SK-N-SH (cell line): ENCODE results near the gene KIF1A. TPM values are rescaled to one million over a fixed set of nuclear protein-coding genes. Genes with fewer than 3 reads are reported as not detected.

Experiments used
- CTCF ChIA-PET: fragments of 300-600, 350-600 bp; formaldehyde crosslinking; extraction: SDS; loops from one replicate; lab custom pipeline; 2021; lab: Yijun Ruan, JAX
- POLR2A ChIA-PET: fragments of 350-600 bp; sonication (Branson Sonifier 250); formaldehyde crosslinking; extraction: SDS; loops from one replicate; lab custom pipeline; 2020; ENCODE audit warnings: antibody characterized with exemption, inconsistent platforms; lab: Yijun Ruan, JAX
- DNase-seq: peaks from one replicate; pipeline ENCODE4 v3.0.0; 2012
- H2AFZ ChIP-seq: fragments of 200-600 bp; sonication (generic); 2 replicates; pipeline ENCODE4 v1.8.1; 2016; ENCODE audit warnings: antibody characterized with exemption, mild to moderate bottlenecking, low read depth
- H3F3A ChIP-seq: fragments of 200-600 bp; sonication (generic); replicated peaks from 2 replicates; pipeline ENCODE3; 2016; ENCODE audit warnings: antibody characterized with exemption, mild to moderate bottlenecking; ENCODE audit not compliant: insufficient read depth
- H3K27ac ChIP-seq, 2 experiments: fragments of 200-500 bp in 1 of 2; fragments of 200-600 bp in 1 of 2; sonication (Bioruptor generic) in 1 of 2; sonication (generic), shearing (Covaris generic) in 1 of 2; 2 replicates each; pipeline versions ENCODE4 v1.5.1 to v1.6.1; 2014 to 2016; ENCODE audit warnings: low read depth in 2 of 2, inconsistent platforms in 1 of 2, low read length in 1 of 2, mild to moderate bottlenecking in 1 of 2, mixed read lengths in 1 of 2
- H3K27me3 ChIP-seq: fragments of 200-600 bp; sonication (generic), shearing (Covaris generic); 2 replicates; pipeline ENCODE4 v1.6.1; 2016; ENCODE audit warnings: mixed run types; ENCODE audit not compliant: insufficient read depth
- H3K36me3 ChIP-seq, 2 experiments: fragments of 200-500 bp in 1 of 2; fragments of 200-600 bp in 1 of 2; sonication (Bioruptor generic) in 1 of 2; sonication (generic) in 1 of 2; replicated peaks in 1 of 2; 2 replicates each; pipeline versions ENCODE3 to v1.5.1; 2014 to 2016; ENCODE audit warnings: low read length in 1 of 2, mild to moderate bottlenecking in 1 of 2; ENCODE audit not compliant: insufficient read depth in 2 of 2, control insufficient read depth in 1 of 2
- H3K4me1 ChIP-seq, 2 experiments: fragments of 200-500 bp in 1 of 2; fragments of 200-600 bp in 1 of 2; sonication (Bioruptor generic) in 1 of 2; sonication (generic), shearing (Covaris generic) in 1 of 2; 2 replicates each; pipeline versions ENCODE4 v1.5.1 to v1.6.1; 2014 to 2016; ENCODE audit warnings: low read depth in 1 of 2, low read length in 1 of 2, mixed run types in 1 of 2; ENCODE audit not compliant: insufficient read depth in 2 of 2, control insufficient read depth in 1 of 2
- H3K4me2 ChIP-seq: fragments of 200-600 bp; sonication (generic), shearing (Covaris generic); 2 replicates; pipeline ENCODE4 v1.6.1; 2017; ENCODE audit warnings: mixed run types
- H3K4me3 ChIP-seq, 2 experiments: fragments of 200-500 bp in 1 of 2; fragments of 200-600 bp in 1 of 2; sonication (Bioruptor generic) in 1 of 2; sonication (generic), shearing (Covaris generic) in 1 of 2; 2 replicates each; pipeline versions ENCODE4 v1.5.1 to v1.8.1; 2014 to 2016; ENCODE audit warnings: low read depth in 2 of 2, inconsistent platforms in 1 of 2, low read length in 1 of 2, mild to moderate bottlenecking in 1 of 2, mixed read lengths in 1 of 2, moderate library complexity in 1 of 2
- H3K79me2 ChIP-seq: fragments of 200-600 bp; sonication (generic); 2 replicates; pipeline ENCODE4 v1.8.1; 2017; ENCODE audit warnings: mild to moderate bottlenecking; ENCODE audit not compliant: insufficient read depth
- H3K9ac ChIP-seq: fragments of 200-600 bp; sonication (generic); 2 replicates; pipeline ENCODE4 v1.6.1; 2017; ENCODE audit warnings: mixed run types
- H3K9me2 ChIP-seq: fragments of 200-600 bp; sonication (generic); 2 replicates; pipeline ENCODE4 v1.6.1; 2017; ENCODE audit warnings: mixed run types
- H3K9me3 ChIP-seq: fragments of 200-600 bp; sonication (generic); 2 replicates; pipeline ENCODE4 v1.6.1; 2017; ENCODE audit warnings: mixed run types, mild to moderate bottlenecking, moderate library complexity
- H4K20me1 ChIP-seq: fragments of 200-600 bp; sonication (generic); 2 replicates; pipeline ENCODE4 v1.6.1; 2017; ENCODE audit warnings: mild to moderate bottlenecking, mixed run types; ENCODE audit not compliant: insufficient read depth
- CHD2 ChIP-seq: fragments of 150-350 bp; IDR thresholded peaks from 2 replicates; pipeline ENCODE4 v1.6.1; 2018; ENCODE audit warnings: low read length; ENCODE audit not compliant: partially characterized antibody
- ELF1 ChIP-seq: IDR thresholded peaks from 2 replicates; pipeline ENCODE4 v1.4.0; 2012
- EP300 ChIP-seq, 2 experiments: IDR thresholded peaks; 2 replicates each; pipeline versions ENCODE4 v1.4.0 to v1.6.1; 2012; ENCODE audit warnings: borderline replicate concordance in 1 of 2, low read depth in 1 of 2, low read length in 1 of 2
- EZH2phosphoT487 ChIP-seq: fragments of 200-600 bp; sonication (generic); IDR thresholded peaks from 2 replicates; pipeline ENCODE4 v1.6.1; 2017; ENCODE audit warnings: low read depth, mixed run types, mild to moderate bottlenecking, antibody characterized with exemption, moderate library complexity, borderline replicate concordance
- FOSL2 ChIP-seq: IDR thresholded peaks from 2 replicates; pipeline ENCODE4 v1.4.0; 2012; ENCODE audit warnings: low read depth, mild to moderate bottlenecking, moderate library complexity, borderline replicate concordance
- FOXJ3 ChIP-seq: sonication (generic); formaldehyde crosslinking; IDR thresholded peaks from 2 replicates; pipeline ENCODE4 v1.5.1; 2020; ENCODE audit warnings: mild to moderate bottlenecking, missing genetic modification reagents
- MXI1 ChIP-seq: IDR thresholded peaks from 2 replicates; pipeline ENCODE4 v1.6.1; 2012; ENCODE audit warnings: mild to moderate bottlenecking, low read depth, low read length, improper control_type of control experiment
- NRF1 ChIP-seq: IDR thresholded peaks from 2 replicates; pipeline ENCODE4 v1.6.1; 2012; ENCODE audit warnings: low read depth, mild to moderate bottlenecking, low read length
- POLR2AphosphoS5 ChIP-seq: IDR thresholded peaks from 2 replicates; pipeline ENCODE4 v1.6.1; 2012; ENCODE audit warnings: low read depth, low read length
- RCOR1 ChIP-seq: fragments of 150-350 bp; IDR thresholded peaks from 2 replicates; pipeline ENCODE4 v1.6.1; 2017; ENCODE audit warnings: antibody characterized with exemption, low read length
- RXRA ChIP-seq: IDR thresholded peaks from 2 replicates; pipeline ENCODE4 v1.4.0; 2012; ENCODE audit warnings: low read depth, mild to moderate bottlenecking, borderline replicate concordance
- SMC3 ChIP-seq: IDR thresholded peaks from 2 replicates; pipeline ENCODE4 v1.6.1; 2012; ENCODE audit warnings: low read depth, low read length, improper control_type of control experiment
- TCF12 ChIP-seq: IDR thresholded peaks from 2 replicates; pipeline ENCODE4 v1.4.0; 2012
- TEAD4 ChIP-seq: IDR thresholded peaks from 2 replicates; pipeline ENCODE4 v1.4.0; 2012; ENCODE audit warnings: mild to moderate bottlenecking, borderline replicate concordance; ENCODE audit not compliant: insufficient read depth
- WGBS: methylation state at CpG from one replicate; pipeline ENCODE4 v1.1.6; 2017; ENCODE audit warnings: low lambda C conversion rate; 5-methylcytosine and 5-hydroxymethylcytosine counted together
- polyA plus RNA-seq, 3 experiments: library from polyadenylated mRNA; depleted of rRNA; stranded (reverse); fragments of >200 nt; gene quantifications; 2 replicates each; pipeline ENCODE4 v1.2.3, GENCODE V29; 2012
- TF ChIP-seq, protein P1 (sequence below): IDR thresholded peaks from 2 replicates; pipeline ENCODE4 v1.4.0; 2012; ENCODE audit warnings: low read depth, borderline replicate concordance

Gene KIF1A
- polyA plus RNA-seq, 1 of the 3 experiments (the other 2 are of a cell fraction): 0.21 TPM

DNA sequence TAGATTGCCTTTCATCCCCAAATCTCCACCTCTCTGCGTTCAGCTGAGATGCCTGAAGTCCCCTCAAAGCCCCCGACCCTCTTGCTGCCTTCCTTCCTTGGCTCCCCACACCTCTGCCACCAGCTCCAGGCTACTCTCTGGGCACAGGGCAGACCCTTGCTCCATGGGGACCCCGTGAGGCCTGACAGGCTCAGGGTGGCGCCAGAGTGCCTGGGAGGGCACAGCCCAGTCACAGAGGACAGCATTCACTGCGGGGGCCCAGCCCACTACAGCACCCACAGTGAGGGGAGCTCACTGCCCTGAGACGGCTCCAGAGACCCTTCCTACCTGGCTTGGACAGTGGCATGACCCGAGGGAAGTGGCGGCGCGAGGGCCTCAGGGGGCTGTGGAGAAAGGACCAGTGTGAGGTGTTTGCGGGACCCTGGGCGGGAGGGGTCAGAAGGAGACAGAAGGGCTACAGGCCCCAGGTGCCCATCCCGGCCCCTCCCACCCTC, 77.4 kb downstream of the KIF1A start:
- H3K27me3 ChIP-seq: no peaks in the 10 kb centered on the region

DNA sequence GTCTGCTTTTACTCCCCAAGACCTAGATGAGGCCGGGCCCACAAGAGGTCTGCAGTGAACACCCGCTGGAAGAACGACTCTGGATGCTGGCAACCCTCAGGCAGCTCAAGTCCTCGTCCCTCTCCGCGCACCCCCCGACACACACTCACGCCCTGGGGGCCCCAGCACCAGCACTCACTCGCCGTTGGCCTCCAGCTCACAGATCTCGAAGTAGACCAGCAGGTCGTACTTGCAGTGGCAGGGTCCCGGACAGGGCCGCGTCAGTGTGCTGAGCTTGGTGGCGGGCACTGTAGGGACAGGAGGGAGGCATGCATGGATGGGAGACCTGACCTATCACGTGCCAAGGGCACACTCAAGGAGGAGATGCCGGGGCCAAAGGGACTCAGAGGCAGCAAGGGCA, 78.9 kb downstream of the KIF1A start:
- Histone ChIP-seq H3K27me3 (no peaks in the 10 kb centered on the region), H3K9me2 (no peaks in the 10 kb centered on the region)
- POLR2A ChIA-PET: interaction anchor here (1.2 kb wide), 1 partner anchor 100 kb away, joined by 3 read pairs; no protein-coding TSS in a partner anchor

More for the DNA sequence above, 77.4 kb downstream of the KIF1A start:
- Histone ChIP-seq H3K27ac (no peak overlapping the region), H3K4me1 (peaks cover 0 to 19% of the 10 kb centered on the region in 2 experiments; a peak in 1 of 4 replicates), H3K9me2 (no peaks in the 10 kb centered on the region), H2AFZ (no peak overlapping the region), H3K4me2 (no peak overlapping the region), H3K79me2 (no peaks in the 10 kb centered on the region), H3F3A (no peaks in the 10 kb centered on the region), H3K9me3 (no peaks in the 10 kb centered on the region), H3K4me3 (no peak overlapping the region), H3K36me3 (no peaks in the 10 kb centered on the region), H3K9ac (no peak overlapping the region), H4K20me1 (no peaks in the 10 kb centered on the region)
- no peak for DNase-seq
- TF ChIP-seq CHD2: no peak
- no peak for TF ChIP-seq MXI1
- TF ChIP-seq TCF12: no peak
- no peak for TF ChIP-seq RXRA
- TF ChIP-seq EP300 (IDR thresholded peaks at IDR 0.05; ENCODE audit: borderline replicate concordance in 1 of 2, low read depth in 1 of 2, low read length in 1 of 2): no peak
- TF ChIP-seq TEAD4: no peak
- no peak for TF ChIP-seq POLR2AphosphoS5
- TF ChIP-seq, protein P1, sequence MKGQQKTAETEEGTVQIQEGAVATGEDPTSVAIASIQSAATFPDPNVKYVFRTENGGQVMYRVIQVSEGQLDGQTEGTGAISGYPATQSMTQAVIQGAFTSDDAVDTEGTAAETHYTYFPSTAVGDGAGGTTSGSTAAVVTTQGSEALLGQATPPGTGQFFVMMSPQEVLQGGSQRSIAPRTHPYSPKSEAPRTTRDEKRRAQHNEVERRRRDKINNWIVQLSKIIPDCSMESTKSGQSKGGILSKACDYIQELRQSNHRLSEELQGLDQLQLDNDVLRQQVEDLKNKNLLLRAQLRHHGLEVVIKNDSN: no peak
- POLR2A ChIA-PET: no interaction called here
- CTCF ChIA-PET: interaction anchor here (1.0 to 3.8 kb wide), 2 partner anchors 14 to 97 kb away, joined by 3 to 22 read pairs; no protein-coding TSS in a partner anchor
- WGBS: 17% methylated on average over 2 of the region's 13 CpGs

More for the DNA sequence above, 78.9 kb downstream of the KIF1A start:
- Histone ChIP-seq H3K27ac (no peak overlapping the region), H4K20me1 (no peaks in the 10 kb centered on the region), H3K4me3 (no peak overlapping the region), H3F3A (no peaks in the 10 kb centered on the region), H3K9ac (no peak overlapping the region), H3K4me1 (peaks cover 0 to 31% of the 10 kb centered on the region in 2 experiments; a peak in 1 of 4 replicates), H3K4me2 (no peak overlapping the region), H3K9me3 (no peaks in the 10 kb centered on the region), H3K36me3 (no peaks in the 10 kb centered on the region), H2AFZ (no peak overlapping the region), H3K79me2 (no peaks in the 10 kb centered on the region)
- no peak for DNase-seq
- WGBS: 70% methylated on average over 17 of the region's 18 CpGs
- CTCF ChIA-PET: interaction anchor here (1.1 to 3.8 kb wide), 2 partner anchors 99 to 137 kb away, joined by 3 to 22 read pairs; no protein-coding TSS in a partner anchor
- TF ChIP-seq NRF1: no peak
- no peak for TF ChIP-seq FOXJ3 (CRISPR knock-in tag)
- TF ChIP-seq SMC3: no peak
- no peak for TF ChIP-seq ELF1
- TF ChIP-seq CHD2: no peak
- no peak for TF ChIP-seq EP300 (IDR thresholded peaks at IDR 0.05; ENCODE audit: borderline replicate concordance in 1 of 2, low read depth in 1 of 2, low read length in 1 of 2)
- TF ChIP-seq FOSL2: no peak
- no peak for TF ChIP-seq EZH2phosphoT487
- TF ChIP-seq RCOR1: no peak
